Activated CD4-positive, alpha-beta T cell treated with anti-CD3 and anti-CD28 coated beads, Interleukin-2, amount 50 U/mL, for 24 hours (primary cell): ENCODE data around the gene NOTCH4.
A peak's percentile ranks its signal among the peaks of the same experiment; 100 is the strongest.

ENCODE experiments used
- DNase-seq, 2 donors: peaks; one replicate each; pipeline ENCODE4 v3.0.0-alpha.2; 2020; ENCODE audit warnings: low read depth in 1 of 2, low spot score in 1 of 2

NOTCH4 gene

DNA sequence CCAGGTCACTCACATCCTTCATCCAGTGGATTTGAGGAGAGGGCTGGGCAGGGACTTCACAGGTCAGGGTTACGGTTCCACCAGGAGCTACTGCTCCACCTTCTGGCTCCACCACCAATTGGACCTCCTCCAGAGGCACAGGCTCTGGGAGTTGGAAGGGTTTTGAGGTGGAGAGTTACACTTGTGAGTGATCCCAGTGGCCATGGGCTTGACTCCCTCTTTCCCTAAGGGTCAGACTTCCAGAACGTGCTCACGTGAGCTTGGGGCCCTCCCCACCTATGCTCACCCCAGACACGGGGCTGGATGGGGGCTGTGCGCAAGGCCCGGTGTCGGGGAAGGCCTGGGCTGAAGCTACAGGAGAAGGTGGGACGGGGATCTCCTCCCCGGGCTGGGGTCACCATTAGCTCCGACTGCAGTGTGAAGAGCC is 41.3 kb downstream of the NOTCH4 start:
- no peak for DNase-seq

DNA sequence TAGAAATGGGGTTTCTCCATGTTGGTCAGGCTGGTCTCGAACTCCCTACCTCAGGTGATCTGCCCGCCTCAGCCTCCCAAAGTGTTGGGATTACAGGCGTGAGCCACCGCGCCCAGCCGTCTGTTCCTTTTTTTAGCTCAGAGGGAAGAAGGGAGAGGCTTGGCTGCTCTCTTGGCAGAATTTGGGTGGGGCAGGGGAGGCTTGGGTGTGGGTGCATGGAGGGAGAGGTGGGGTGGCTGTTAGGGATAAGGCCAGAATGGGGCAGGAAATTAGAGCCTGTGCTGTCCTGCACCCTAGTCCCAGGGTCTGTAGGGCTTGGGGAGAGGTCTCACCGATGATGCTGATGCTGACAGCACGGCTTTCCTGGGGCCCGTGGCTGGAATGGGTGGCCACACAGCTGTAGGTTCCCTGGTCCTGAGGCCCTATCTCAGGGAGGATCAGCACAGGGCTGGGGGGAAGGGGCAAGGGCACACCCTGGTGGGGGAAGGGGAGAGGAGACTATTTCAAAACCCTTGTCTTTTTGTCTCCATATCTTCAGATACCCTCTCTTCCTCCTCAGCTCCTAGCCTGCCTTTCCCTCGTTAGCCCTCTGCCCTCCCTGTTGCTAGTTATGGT is 41.8 kb downstream of the NOTCH4 start:
- DNase-seq = no peak

GRCh38 chr6:32181148-32181702 is 42.6 kb downstream of the NOTCH4 start:
- DNase-seq = no peak

- DNase-seq = no peak
These were observed 44.0 kb downstream of the NOTCH4 start for GRCh38 chr6:32179766-32180405.

DNA sequence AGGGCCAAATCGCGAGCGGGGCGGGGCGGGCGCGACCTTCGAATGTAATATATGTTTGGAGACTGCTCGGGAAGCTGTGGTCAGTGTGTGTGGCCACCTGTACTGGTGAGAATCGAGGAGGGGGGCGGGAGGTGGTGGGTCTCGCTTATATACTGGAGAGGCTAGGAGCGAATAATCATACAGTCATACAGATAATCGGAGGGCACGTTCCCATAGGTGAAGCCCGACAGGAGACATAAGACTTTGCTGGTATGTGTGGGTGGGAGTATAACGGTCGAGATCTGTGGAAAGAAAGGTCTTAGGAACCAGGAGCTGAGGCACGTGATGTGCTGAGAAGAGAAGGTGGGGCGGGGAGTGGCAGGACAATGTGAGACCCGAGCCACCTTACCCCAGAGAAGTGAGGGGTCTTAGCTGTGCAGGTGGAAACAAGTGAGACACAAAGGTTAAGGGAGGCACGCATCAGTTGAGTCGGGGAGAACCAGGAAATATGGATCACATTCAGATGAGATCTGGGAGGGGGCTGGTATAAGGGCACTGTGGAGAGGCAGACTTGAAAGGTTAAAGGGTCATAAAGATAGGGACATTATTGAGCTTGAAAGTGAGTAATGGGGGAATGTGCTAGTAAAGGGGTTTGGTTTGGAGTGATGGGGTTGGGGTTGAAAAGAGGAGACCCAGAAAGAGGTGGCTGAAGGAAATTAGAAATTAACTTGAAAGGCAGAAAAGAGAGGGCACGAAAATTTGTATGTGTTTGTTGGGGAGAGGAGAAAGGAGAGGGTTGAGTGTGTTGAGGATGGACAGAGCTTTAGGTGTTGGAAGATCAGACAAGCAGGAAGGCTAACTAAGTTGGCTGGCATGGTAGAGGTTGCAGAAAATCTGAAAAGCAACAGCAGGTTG is 45.1 kb downstream of the NOTCH4 start:
- DNase-seq = no peak

DNA sequence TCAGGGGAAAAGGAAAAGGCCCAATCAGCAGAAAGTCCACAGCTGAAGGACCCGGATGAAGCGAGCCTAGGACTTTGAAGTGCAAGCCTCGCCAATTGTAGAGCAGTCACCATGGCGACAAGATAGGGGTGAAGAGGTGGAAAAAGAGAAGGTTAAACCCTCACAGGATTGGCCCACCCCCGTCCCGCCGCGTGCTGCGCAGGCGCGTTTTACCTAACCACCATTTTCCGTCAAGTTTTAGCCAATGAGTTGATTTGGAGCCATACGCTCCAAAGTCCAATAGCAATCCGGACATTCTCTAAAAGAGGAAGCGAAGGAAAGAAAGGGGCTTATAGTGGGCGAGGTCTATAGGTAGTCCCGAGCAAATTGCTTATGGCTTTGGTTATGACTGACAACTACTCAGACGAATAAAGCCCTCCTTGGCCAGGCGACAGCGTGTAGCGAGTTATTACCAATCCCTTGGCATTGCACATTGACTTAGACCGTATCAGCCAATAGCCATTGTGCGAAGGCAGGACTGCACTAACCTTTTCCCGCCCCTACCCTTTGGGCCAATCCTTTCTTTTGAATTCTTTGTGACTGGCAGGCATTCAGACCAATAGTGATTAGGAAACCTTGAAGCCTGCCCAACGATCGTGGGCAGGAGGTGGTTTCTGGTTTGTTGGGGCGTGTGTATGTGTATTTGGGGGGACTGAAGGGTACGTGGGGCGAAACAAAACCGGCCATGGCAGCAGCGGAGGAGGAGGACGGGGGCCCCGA is 45.9 kb downstream of the NOTCH4 start, which contains the start of gene RNF5:
TSS of gene RNF5 (plus strand) at position 618 of the 759 bp plus-strand sequence. CDS start at position 725, 107 bp downstream.
- DNase-seq = peak; percentile 67 to 95

GRCh38 chr6:32177183-32177787 is 46.6 kb downstream of the NOTCH4 start:
- DNase-seq = peak in 1 of 2 donors; percentile 34

DNA sequence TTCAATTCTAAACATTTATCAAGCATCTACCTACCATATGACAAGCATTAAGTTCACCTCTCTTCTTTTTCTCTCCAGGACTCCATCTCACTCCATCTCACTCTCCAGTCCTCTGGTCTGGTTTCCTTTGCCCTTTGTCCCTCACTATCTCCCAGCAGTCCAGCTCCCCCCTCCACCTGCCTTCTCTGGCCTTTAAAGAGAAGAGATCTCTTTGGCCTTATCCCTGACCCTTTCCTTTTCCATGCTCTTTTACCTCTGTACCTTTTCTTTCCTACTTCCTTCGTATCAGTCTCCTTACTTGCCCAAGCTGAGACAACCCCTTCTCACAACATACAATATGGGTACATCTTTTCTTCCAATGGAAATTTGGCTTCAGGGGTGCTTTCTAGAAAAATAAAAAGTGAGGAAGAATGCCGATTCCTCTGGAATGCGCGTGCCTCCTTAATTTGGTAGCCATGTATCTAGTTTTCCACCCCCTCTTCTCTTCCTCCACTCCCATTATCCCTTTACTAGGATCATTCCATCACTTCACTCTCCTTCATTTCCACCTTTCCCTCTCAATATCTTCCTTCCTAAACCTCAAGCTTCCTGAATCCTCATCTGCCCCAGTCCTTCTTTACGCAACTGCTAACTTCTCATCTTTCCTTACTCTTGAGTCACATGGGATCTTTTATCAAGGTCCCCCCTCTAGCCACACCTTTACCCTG is 47.2 kb downstream of the NOTCH4 start:
- no peak for DNase-seq

- DNase-seq = peak; percentile 94
These were observed 48.0 kb downstream of the NOTCH4 start, which contains the start of gene AGPAT1 for GRCh38 chr6:32175711-32176475. AGPAT1 (minus strand) TSS chr6:32176084; CDS start chr6:32171496, 4,588 bp downstream.

GRCh38 chr6:32175322-32175710 is 48.6 kb downstream of the NOTCH4 start:
- no peak for DNase-seq

DNA sequence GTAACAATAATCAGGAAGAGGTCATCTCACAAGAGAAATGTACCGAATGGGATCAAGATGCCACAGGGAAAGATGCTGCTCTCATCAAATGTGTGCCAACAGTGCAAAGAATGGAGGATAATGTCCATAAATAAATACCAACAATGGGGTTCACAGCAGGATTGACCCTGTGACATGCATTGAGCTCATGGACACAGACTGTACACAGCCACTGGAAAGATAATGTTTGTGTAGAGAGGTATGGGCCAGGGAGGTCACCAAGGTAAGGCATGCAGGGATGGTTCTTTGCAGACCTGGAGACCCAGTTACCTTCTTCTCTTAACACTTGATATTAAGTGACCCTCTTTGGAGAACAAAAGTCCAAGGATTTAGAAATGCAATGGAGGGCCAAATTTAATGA is 49.5 kb downstream of the NOTCH4 start:
- DNase-seq = no peak

DNA sequence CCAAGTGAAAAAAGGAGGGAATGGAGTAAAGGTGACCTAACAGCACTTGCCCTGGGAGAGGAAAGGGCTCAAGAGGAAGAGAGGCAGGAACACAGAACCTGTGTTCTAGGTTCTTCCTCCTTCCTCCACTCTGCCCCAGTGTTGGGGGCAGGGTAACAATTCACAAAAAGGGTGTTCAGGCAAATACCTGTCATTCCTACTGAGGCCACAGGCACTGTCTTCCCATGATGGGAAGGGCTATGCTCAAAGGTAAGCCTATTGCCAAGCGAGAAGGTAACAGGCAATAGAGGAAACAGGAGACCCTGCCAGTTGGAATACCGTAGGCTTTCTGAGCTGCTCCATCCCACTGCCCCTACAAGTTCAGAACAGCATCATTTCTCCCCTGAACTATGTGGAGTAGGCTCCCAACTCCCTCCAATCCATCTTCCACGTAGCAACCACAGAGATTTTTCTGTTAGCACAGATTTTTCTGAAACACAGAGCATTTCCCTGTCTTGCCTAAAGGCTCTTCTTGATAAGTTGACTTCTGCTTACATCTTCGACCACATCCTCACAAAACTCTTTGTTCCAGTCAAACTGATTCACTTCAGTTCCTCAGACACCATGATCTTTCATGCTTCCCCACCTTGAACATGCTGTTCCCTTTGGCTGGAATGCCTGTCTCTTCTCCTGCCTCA is 50.7 kb downstream of the NOTCH4 start:
- no peak for DNase-seq

GRCh38 chr6:32171234-32171633 is 52.6 kb downstream of the NOTCH4 start:
- no peak for DNase-seq

DNA sequence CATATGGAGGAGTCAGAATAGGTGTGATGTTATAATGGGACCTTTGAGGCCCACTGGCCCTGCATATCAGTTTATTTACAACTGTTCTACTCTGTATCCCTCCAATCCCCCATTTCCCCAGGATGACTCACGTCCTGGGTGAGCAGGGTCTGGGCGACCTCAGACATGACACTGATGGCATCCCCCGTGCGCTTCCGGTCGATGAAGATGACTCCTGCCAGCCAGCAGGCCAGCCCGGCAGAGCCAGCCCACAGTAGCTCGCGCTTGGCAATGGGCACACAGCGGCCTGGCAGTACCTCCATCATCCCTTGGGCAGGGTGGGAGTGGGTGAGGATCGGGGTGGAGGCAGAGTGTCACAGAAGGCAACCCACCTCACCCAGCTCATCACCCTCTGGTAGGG is 53.6 kb downstream of the NOTCH4 start:
- no peak for DNase-seq

DNA sequence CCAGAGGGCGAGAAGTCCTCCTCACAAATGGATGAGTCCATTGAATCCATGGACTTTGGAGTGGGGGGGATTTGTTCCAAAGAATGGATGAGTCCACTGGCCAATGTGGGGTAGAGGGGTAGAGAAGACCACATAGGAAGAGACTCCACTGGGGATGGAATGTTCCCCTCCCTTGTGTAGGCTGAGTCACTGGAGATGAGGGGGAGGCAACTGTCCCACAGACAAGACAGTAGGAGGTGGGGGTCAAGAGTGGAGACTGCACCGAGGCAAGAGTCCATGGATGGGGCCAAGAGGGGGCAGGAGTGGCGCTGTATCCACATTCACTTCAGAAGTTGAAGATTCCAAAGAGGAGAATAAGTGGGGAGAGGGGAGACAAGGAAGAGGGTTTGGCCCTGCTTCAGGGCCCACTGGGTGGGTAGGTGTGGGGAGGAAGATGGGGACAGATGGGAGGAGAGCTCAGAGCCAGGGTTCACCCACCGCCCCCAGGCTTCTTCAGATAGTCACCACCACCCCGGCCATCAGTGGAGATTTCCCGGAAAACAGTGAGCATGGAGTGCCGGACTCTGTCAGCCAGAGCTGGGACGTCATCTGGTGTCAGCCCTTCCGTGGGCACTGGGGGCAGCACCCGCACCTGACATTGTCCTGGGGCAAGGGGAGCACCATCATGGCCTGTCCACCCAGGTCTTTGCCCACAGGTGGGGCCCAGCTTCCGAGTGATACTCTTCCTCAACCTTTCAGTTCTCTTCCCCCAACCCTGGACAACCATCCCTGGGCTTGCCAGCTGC is 54.9 kb downstream of the NOTCH4 start:
- DNase-seq = no peak

GRCh38 chr6:32168350-32168749 is 55.5 kb downstream of the NOTCH4 start:
- DNase-seq = no peak

DNA sequence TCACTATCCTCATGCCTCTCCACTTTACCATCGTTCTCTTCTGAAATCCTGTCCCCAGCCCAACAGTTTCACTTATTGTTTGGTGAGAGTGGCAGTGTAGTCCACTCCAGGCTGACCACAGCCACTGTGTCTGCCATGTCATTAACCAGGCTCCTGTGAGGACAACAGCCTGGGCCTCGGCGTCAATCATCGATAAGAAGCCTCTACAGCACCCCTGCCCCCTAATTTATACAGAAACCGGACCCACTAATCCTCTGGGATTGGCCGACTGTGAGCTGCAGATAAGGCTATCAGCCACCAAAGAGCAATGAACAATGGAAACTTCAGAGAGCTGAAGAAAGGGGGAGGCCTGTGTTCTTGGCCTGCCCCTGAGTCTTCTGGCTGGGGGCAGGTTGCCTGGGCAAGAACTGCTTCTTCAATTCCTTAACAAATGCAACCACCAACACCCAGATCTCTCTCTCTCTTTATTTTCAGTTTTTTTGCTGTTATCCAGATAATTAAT is 56.1 kb downstream of the NOTCH4 start:
- DNase-seq = no peak
